GF-D8 (cell line): ENCODE results near the gene C1QTNF3.

ENCODE experiments used
- DNase-seq: peaks from one replicate; lab custom pipeline; 2025; lab: John Stamatoyannopoulos, UW

C1QTNF3 gene

DNA sequence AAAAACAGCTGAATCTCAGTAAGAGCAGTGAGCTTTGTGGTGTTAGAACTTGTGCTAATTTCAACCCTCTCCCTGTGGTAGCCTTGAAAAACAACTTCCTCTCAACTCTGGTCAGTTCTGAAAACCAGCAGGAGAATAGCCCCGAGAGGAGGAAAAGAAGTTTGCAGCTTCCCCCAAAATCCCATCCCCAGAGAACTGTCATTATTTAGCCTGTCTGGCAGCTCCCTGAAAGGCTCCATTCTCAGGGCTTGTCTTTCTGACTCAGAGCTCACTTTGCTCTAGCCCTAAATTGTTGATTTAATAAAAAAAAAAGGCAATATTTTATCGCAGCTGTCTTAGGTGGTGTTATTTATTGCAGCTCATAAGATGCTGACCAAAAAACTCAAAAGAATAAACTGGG is 47.1 kb downstream of the C1QTNF3 start:
- no peak for DNase-seq

GRCh38 chr5:33994845-33995244 is 48.2 kb downstream of the C1QTNF3 start:
- DNase-seq, result no peak

DNA sequence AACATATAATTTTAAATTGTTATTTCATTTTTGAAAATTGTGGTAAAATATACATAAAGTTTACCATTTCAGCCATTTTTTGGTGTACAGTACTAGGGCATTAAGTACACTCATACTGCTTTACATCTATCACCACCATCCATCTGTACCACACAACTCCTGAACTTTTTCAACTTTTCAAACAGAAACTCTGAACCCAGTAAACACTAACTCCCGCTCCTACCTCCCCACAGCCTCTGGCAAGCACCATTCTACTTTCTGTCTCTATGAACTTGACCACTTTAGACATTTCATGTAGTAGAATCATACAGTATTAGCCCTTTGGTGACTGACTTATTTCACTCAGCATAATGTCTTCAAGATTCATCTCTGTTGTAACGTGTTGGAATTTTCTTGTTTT is 50.1 kb downstream of the C1QTNF3 start:
- no peak for DNase-seq

- no peak for DNase-seq
Measured at GRCh38 chr5:33985447-33985846, 57.6 kb downstream of the C1QTNF3 start.

- DNase-seq, result no peak
Measured at GRCh38 chr5:33984671-33985124, 58.3 kb downstream of the C1QTNF3 start, which contains the start of gene SLC45A2. TSS of gene SLC45A2 (minus strand) at chr5:33984693. CDS start at chr5:33984583, 110 bp downstream.

DNA sequence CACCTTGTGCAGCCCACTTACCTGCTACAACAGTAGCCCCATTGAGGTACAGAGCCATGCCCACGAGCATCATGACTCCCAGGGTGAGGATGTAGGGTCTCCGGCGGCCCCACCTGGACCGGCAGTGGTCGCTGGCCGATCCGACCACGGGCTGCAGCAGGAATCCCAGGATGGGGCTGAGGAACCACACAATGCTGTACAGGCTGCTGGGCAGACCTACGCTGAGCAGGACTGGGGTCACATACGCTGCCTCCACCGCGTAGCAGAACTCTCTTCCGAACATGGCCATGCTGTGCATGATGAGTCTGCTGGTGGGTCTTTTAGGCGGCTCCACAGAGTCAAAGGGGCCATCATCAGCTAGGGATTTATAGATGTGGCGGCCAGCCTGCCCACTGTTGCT is 58.8 kb downstream of the C1QTNF3 start:
- DNase-seq, result no peak

GRCh38 chr5:33981408-33982162 is 61.4 kb downstream of the C1QTNF3 start:
- no peak for DNase-seq

- DNase-seq, result no peak
Measured at GRCh38 chr5:33980030-33980429, 63.0 kb downstream of the C1QTNF3 start.

GRCh38 chr5:33978306-33978705 is 64.7 kb downstream of the C1QTNF3 start:
- DNase-seq, result no peak

- no peak for DNase-seq
Measured at GRCh38 chr5:33976307-33976706, 66.7 kb downstream of the C1QTNF3 start.

GRCh38 chr5:33975852-33976251 is 67.2 kb downstream of the C1QTNF3 start:
- DNase-seq, result no peak

GRCh38 chr5:33973271-33973670 is 69.7 kb downstream of the C1QTNF3 start:
- DNase-seq, result no peak

GRCh38 chr5:33969572-33970452 is 73.2 kb downstream of the C1QTNF3 start:
- no peak for DNase-seq

- no peak for DNase-seq
Measured at GRCh38 chr5:33968211-33969005, 74.6 kb downstream of the C1QTNF3 start.
